Neutrophil (primary cell): Measurements from ENCODE around the gene MZT1.
"Not testable (repeated sequence)": the region's sequence is repeated elsewhere in the genome, so short reads cannot be mapped to it uniquely, and the experiment has no call there.

ENCODE experiments used
- H3K27ac ChIP-seq: fragments of 200-600 bp; sonication (generic); 2 replicates; pipeline ENCODE4 v1.5.1; 2016; ENCODE audit warnings: mild to moderate bottlenecking, moderate library complexity
- H3K27me3 ChIP-seq: fragments of 200-600 bp; sonication (generic); 2 replicates; pipeline ENCODE4 v1.6.0; 2016; ENCODE audit warnings: mild to moderate bottlenecking
- H3K36me3 ChIP-seq: fragments of 200-600 bp; sonication (generic); 2 replicates; pipeline ENCODE4 v1.5.1; 2017
- H3K4me1 ChIP-seq, 2 experiments: fragments of 200-600 bp in 1 of 2; sonication (generic) in 1 of 2; 1 replicate in 1 of 2; 2 replicates in 1 of 2; pipeline versions ENCODE4 v1.5.1 to v1.6.1; 2013 to 2016; ENCODE audit warnings: low read depth in 1 of 2, low read length in 1 of 2, mild to moderate bottlenecking in 1 of 2, moderate library complexity in 1 of 2; ENCODE audit not compliant: control insufficient read depth in 1 of 2, insufficient read depth in 1 of 2
- H3K4me3 ChIP-seq, 2 experiments: fragments of 200-600 bp in 1 of 2; sonication (generic) in 1 of 2; 1 replicate in 1 of 2; 2 replicates in 1 of 2; pipeline ENCODE4 v1.5.1; 2013 to 2016; ENCODE audit warnings: low read depth in 1 of 2, low read length in 1 of 2, mild to moderate bottlenecking in 1 of 2, moderate library complexity in 1 of 2
- H3K9me3 ChIP-seq: fragments of 200-600 bp; sonication (generic); 2 replicates; pipeline ENCODE4 v1.5.1; 2016
- CTCF ChIP-seq: fragments of 200-600 bp; sonication (generic); IDR thresholded peaks from 2 replicates; pipeline ENCODE4 v1.5.1; 2016; ENCODE audit warnings: antibody characterized with exemption

The MZT1 gene

GRCh38 chr13:72726726-72727416, 558 bp downstream of the MZT1 start:
- Histone ChIP-seq H3K4me1 (peaks cover 20 to 24% of the 10 kb centered on the region in 2 experiments), H3K27me3 (no peaks in the 10 kb centered on the region), H3K9me3 (no peaks in the 10 kb centered on the region), H3K36me3 (no peaks in the 10 kb centered on the region), H3K27ac (peak overlapping the region; percentile 71), H3K4me3 (peak overlapping the region; percentile 92 to 93)
- TF ChIP-seq CTCF, result no peak

- not testable (repeated sequence) for H3K27ac ChIP-seq, H3K9me3 ChIP-seq, H3K36me3 ChIP-seq, H3K27me3 ChIP-seq
- peaks cover 20 to 24% of the 10 kb centered on the region in 2 experiments for H3K4me1 ChIP-seq
- peak overlapping the region in 1 of 2 experiments; percentile 93 for H3K4me3 ChIP-seq
Measured at GRCh38 chr13:72726185-72726584, 1.2 kb downstream of the MZT1 start.

GRCh38 chr13:72716776-72717175, 10.7 kb downstream of the MZT1 start:
- H3K27ac ChIP-seq, result no peak overlapping the region
- H3K9me3 ChIP-seq, result no peaks in the 10 kb centered on the region
- no peak overlapping the region for H3K4me3 ChIP-seq
- H3K4me1 ChIP-seq, result no peaks in the 10 kb centered on the region
- TF ChIP-seq CTCF, result no peak
- H3K27me3 ChIP-seq, result no peaks in the 10 kb centered on the region
- H3K36me3 ChIP-seq, result peaks cover 22% of the 10 kb centered on the region

GRCh38 chr13:72700509-72700908, 26.9 kb downstream of the MZT1 start:
- Histone ChIP-seq H3K27ac (no peak overlapping the region), H3K4me3 (no peak overlapping the region), H3K36me3 (no peaks in the 10 kb centered on the region), H3K9me3 (no peaks in the 10 kb centered on the region), H3K4me1 (no peaks in the 10 kb centered on the region), H3K27me3 (no peaks in the 10 kb centered on the region)
- no peak for TF ChIP-seq CTCF

- Histone ChIP-seq H3K9me3 (no peaks in the 10 kb centered on the region), H3K4me3 (no peak overlapping the region), H3K36me3 (no peaks in the 10 kb centered on the region), H3K27ac (no peak overlapping the region), H3K27me3 (no peaks in the 10 kb centered on the region), H3K4me1 (no peaks in the 10 kb centered on the region)
- no peak for TF ChIP-seq CTCF
Measured at GRCh38 chr13:72698164-72698563, 29.3 kb downstream of the MZT1 start.

GRCh38 chr13:72696579-72696978, 30.9 kb downstream of the MZT1 start:
- H3K4me3 ChIP-seq, result no peak overlapping the region
- no peak for TF ChIP-seq CTCF
- H3K4me1 ChIP-seq, result no peaks in the 10 kb centered on the region
- H3K27me3 ChIP-seq, result no peaks in the 10 kb centered on the region
- H3K27ac ChIP-seq, result no peak overlapping the region
- no peaks in the 10 kb centered on the region for H3K9me3 ChIP-seq
- no peaks in the 10 kb centered on the region for H3K36me3 ChIP-seq
